HG02981 (cell line): ENCODE measurements around the gene PDE4B.
A peak's percentile ranks its signal among the peaks of the same experiment; 100 is the strongest.

Experiments used
- ATAC-seq: cut with Tn5 transposase; IDR thresholded peaks from one replicate; pipeline ENCODE4 v1.9.1; 2021; ENCODE audit warnings: mild to moderate bottlenecking, moderate library complexity; ENCODE audit not compliant: unreplicated experiment

PDE4B gene

DNA sequence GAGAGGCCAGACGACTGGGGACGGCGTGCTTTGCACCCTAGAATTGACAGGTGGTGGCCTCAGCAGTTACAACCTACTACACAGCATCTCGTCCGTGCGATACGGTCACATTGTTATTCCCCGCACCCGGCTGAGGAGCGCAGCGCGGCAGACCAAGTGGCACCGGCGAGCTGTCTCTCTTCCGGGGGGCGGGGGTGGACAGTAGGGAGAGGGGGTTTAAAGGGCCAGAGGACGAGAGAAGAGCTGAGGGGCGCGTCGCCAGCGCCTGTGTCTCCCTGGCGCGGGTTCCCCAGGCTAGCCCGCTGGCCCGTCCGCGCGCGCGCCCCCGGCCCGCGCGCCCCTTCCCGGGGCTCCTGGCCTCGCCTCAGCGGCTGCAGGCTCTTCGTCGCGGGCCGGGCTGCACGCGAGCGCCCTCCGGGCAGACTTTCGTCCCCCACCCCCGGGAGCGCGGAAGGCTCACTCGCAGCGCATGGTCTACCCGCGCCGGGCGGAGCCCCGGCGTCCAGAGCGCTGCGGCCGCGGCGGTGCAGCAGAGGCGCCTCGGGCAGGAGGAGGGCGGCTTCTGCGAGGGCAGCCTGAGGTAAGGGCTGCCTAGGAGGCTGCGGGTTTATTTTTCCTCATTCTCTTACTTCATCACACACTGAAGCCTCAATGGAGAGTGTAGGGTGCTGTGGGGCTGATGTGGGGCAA, at the start of gene PDE4B:
TSS of gene PDE4B (plus strand) at position 227 of the 690 bp plus-strand sequence.
- ATAC-seq: no peak

DNA sequence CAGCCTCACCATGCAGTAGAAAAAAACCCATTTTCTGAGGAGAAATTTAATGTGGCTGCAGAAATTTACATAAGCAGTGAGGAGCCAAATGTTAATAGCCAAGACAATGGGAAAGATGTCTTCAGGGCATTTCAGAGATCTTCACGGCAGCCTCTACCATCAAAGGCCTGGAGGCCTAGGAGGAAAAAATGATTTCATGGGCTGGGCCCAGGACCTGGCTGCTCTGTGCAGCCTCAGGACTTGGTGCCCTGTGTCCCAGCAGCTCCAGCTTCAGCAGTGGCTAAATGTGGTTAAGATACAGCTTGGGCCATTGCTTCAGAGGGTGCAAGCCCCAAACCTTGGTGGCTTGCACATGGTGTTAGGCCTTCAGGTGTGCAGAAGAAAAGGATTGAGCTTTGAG, 48.0 kb upstream of the PDE4B start:
- ATAC-seq: no peak

DNA sequence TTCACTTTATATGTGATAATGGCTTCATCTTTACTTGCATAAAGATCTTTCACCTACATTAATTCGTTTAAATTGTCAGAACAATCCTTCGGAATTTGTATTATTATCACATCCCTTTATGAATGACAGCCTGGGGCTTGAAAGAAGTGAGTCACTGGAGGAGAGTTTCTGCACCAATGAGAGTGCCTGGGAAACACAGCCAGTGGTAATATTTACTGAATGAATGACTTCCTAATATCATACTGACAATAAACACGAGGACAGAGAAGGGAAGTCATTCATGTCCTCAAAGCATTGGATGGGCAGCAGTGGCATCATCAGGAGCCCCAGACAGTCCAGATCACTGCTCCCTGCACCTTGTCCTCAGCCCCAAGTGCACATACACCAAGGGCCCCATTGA, 40.7 kb upstream of the PDE4B start:
- no peak for ATAC-seq

DNA sequence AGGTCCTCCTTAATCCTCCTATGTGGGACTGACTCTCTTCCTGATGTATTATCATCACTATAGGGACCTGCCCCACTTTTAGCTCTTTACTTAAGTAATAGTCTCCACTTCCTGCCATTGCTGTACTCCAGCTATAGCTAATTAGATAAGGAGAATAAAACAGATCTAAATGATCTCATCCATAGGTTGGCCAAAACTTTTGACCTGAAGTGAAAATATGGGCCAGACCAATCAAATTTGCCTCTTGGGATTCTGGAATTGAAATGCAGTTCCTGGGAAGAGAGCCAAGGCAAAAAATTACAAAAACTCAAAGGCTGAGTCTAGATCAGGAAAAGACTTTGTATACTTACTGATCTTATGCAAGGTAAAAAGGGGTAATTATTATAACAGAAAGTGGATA, 36.1 kb upstream of the PDE4B start:
- no peak for ATAC-seq

DNA sequence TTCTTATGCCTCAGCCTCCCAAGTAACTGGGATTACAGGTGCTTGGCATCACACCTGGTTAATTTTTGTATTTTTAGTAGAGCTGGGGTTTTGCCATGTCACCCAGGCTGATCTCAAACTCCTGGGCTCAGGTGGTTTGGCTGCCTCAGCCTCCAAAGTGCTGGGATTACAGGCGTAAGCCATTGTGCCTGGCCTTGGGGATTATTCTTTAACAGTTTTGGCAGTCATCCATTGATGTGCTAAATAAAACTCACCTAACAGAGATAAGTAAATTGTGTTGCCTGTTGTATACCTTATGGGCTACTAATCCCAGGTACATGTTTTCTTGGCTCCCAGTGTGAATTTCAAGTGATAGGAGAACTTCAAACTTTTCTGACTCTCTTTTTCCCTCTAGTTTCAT, 35.2 kb upstream of the PDE4B start:
- no peak for ATAC-seq

DNA sequence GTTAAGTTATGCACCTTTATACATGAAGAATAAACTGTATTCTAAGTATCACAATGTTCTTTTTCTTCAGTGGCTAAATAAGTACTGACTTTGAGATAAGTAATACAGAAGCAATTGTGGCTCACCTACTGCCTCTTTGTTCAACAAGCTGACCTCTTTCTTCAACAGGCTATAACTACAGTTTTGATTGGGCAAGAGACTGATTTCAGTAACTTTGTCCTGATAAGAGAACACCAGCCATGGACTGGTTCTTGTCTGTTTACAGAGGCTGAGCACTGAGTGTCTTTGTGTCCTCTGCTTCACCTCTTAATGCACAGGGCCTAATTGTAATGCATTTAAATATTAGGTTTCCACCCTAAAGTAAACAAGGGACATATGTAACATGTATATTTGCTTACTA, 34.6 kb upstream of the PDE4B start:
- no peak for ATAC-seq

DNA sequence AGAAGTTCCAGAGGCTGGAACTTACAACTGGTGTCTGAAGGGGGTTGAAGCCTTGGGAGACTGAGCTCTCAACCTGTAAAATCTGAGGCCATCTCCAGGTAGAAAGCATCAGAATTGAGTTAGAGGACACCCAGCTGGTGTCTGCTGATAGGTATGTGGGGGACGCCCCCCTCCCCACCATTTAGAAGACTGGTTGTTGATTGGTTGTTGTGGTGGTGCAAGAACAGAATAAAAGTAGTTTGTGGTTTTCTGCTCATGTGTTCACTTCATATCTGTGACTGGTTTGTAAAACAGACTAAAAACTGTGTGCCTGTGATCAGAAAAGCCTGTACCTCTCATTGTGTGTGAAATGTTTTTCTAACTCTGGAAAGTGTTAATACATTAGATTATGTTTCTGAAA, 33.2 kb upstream of the PDE4B start:
- no peak for ATAC-seq

DNA sequence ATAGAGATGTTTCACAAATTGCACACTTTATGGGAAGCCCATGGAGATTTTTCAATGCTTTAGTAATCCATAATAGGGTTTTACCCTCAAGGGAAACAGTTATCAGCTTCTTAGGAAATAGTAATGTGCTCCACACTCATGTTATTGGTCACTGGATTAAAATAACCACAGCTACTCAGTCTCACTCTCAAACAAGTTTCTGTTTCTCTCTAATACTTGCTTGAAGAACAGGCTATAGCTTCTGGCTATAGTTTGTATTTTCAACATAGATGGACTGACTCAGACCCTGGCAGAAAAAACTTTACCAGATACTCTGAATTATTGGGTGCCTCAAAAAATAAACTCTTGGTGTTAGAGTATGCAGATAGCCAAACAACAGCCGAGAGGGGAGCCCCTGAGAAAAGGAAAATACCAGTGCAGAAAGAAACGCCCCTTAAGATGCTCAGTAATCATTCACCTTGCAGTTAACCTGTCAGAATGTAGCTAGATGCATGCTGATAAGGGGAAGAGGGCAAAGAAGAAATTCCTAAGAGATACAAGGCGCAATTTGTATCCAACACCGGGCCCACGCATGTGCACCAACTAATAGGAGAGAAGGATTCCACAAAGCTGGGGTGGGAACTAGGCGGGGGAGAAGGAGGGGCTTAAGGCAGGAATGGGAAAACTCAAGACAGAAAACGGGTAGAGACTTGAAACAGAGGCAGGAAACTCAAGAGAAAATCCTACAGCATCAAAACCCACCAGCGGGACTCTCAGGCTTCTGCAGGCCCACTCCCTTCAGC, 30.4 kb upstream of the PDE4B start:
- no peak for ATAC-seq

DNA sequence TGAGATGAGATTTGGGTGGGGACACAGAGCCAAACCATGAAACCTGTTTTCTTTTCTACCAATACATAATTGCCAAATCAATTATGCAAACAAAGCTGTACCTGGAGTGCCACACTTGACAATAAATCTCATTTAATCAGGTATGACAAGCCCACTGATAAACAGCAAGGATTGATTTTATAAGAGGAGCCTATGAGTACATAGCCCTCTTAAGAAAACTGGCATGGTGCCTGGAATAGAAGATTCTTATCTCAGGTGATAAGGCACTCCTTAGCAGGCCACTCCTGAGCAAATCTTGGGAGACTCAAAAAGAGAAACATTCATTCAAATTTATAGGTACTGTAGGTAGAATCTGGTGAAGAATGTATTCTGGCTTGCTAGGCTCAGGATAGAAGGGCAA, 28.6 kb upstream of the PDE4B start:
- ATAC-seq: no peak

DNA sequence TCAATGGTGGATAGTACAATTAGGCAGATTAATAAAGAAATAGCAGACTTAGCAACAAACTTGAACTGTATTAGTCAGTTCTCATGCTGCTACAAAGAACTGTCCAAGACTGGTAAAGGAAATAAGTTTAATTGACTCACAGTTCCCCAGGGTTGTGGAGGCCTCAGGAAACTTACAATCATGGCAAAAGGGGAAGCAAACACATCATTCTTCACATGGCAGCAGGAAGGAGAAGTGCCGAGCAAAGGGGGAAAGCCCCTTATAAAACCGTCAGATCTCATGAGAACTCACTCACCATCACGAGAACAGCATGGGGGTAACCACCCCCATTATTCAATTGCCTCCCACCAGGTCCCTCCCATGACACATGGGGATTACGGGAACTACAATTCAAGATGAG, 27.1 kb upstream of the PDE4B start:
- no peak for ATAC-seq

DNA sequence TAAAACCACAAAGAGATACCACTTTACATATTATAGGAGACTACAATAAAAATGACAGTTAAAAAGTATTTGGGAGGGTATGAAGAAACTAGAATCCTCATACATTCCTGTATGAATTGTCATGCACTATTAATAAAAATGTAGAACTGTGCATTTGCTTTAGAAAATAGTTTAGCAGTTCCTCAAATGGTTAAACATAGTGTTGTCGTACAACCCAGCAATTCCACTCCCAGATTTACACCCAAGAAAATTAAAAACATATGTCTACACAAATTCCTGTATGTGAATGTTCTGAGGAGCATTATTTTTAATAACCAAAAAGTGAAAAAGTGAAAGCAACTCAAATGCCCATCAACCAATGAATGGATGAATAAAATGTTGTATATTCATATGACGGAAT, 23.1 kb upstream of the PDE4B start:
- ATAC-seq: no peak

DNA sequence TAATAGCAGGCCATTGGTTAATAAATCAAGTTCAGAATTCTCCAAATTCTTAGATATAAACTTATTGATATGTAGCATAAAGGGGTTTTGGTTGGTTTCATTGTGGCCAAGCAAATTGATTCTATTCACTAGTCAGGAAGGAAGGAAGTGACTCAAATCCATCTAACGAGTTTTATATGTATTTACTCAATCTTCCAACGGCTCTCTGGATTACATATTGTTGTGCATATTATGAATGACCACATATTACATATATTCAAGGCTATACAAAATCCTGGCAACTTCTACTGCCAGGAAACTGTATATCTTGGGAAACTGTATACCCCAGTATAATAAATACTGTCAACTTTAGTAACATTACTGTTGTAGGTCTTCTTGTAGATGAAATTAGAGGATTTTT, 20.1 kb upstream of the PDE4B start:
- no peak for ATAC-seq

DNA sequence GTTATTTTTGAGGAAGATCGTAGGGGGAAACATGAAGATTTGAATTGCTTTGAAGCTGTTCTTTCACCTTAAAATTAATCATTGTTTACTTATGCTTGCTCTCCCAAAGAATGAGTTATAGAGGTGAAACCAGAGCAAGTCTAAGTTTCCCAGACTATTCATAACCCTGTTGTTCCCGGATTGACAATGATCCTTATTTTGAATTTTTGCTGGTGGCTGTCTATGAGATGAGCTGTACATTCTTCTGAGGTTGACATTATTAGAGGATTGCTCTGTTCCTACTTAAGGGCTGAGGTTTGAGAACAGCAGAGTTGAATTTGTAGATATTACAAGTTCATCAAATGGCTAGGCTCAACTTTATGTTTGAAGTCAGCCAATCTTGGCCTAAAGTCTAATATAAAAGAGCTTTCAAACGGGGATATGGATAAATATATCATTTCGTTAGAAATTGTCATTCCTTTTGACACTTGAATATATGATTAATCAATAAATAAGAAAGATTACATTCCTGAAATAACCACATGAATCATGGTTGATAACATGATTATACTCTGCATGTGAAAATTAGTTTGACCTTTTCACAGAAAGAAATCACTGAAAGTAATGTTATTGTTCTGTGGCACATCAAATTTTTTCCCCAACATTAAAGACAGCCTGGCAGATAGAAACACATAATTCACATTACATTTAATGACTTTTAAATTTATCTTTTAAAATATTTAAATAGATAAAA, 19.1 kb upstream of the PDE4B start:
- no peak for ATAC-seq

DNA sequence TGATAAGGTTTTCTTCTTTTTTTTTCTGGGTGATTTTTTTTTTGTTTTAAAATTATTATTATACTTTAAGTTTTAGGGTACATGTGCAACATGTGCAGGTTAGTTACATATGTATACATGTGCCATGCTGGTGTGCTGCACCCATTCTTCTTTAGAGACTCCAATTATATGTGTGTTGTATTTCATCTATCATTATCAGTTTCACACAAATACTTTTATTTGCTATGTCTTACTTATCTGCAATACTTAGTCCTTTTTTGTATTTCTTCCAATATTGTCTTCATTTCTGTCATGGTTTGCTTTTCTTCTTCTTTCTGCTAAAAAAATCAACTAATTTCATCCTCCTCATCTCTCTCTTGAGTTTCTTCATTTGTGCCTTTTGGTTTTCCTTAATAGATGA, 3.9 kb upstream of the PDE4B start:
- no peak for ATAC-seq

DNA sequence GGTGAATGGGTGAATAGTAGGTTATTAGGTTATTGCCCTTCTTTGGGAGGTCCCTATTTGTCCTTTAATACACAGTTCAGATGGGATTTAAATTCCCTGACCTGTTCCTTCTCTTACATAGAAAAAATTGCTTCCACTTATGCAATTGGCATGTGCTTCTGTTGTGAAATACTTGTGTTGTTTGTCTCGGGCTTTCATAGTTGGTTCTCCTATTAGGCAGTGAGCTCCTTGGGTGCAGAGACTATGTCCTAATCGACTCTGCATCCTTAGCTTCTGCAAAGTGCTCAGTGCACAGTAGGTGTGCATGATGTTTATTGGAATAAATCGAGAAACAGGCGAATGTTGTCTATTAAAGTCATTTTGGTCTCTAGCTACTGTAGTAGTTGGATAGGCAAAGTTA, 1.3 kb upstream of the PDE4B start:
- no peak for ATAC-seq

DNA sequence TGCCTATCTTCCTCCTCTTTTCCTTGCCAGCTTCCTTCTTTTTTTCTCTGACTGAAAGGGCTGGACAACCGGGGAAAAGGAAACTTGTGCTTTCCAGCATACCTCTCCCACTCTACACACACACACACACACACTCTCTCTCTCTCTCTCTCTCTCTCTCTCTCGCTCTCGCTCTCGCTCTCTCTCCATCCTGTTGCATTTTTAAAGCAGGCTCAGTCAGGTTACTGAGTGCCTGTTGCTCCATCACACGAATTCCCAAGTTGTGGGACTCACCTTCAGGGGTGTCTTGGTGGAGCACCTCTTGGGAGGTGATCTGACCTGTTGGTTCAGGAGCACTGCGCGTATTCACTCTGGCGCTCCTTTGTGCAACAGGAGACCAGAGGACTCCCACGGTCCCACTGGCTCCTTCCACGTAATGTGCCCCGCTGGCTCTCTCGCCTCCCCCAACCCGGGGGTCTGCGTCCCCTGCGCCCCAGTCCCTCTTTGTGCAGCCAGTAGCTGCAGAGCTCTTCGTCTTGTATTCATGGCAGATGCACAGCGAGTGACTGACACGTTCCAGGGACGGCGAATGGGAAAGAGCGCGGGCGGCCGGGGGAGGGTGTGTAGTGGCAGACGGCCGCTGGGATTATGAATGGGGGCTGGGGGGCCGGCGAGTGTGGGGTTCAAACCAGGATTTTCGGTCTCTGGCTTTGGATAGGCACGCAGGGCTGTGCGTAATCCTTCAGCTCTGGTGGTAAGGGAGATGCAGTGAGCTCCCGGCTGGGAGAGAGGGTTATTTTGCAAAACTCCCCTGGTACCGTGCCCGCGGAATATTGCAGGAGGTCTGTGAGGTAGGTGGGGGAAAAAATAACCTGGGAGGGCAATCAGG, 660 bp upstream of the PDE4B start:
- no peak for ATAC-seq

DNA sequence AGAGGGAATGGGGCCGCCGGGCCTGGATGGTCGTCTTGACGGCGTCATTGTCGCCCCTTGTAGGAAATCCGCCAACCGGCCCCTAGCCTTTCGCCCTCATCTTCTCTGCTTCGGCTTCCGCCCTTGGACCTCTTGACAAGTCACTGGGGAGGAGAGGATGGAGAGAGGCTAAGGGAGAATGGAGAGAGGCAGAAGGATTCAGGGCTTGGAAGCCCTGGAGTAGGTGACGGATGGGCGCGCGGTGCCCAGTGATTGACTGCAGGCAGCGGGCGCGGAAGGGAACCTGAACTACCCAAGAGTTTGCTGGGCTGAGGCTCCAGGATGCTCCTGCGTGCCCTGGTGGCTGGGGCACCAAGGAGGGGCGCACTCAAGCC, 651 bp downstream of the PDE4B start:
- no peak for ATAC-seq

DNA sequence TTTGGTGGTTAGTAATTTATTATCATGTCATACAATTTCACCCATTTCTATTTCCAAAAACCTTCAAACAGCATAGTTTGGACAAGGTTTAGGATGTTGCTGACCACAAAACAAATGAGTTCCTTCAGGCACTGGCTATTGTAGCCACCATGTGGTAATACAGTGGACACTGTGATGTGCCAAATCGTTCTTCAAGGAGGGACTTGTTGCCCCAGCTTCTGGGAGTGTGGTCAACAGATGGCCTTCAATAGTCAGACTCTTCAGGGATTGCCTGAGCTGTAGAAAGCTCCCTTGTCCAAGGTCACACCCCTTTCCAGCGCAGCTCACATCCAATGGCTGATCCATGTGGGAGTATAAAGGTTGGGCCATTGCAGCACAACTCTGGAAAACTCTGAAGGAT, 2.6 kb downstream of the PDE4B start:
- no peak for ATAC-seq

DNA sequence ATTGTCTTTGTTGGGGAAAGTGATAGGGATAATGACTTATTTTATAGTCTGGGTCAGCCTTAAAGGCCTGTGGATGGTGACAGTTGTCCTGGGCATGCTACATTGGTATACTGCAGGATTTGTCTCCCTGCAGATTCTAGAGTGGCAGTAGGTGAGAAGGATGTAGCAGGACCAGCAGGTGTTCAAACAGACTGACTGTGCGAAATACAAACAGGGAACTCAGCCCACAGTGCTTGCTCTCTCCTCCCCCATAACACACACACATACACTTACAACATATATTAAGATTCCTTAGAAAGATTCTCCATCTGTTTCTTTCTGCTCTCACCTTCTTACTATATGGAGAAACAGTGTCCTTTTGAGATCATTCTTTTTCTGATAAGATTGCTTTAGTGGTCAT, 6.9 kb downstream of the PDE4B start:
- ATAC-seq: no peak

DNA sequence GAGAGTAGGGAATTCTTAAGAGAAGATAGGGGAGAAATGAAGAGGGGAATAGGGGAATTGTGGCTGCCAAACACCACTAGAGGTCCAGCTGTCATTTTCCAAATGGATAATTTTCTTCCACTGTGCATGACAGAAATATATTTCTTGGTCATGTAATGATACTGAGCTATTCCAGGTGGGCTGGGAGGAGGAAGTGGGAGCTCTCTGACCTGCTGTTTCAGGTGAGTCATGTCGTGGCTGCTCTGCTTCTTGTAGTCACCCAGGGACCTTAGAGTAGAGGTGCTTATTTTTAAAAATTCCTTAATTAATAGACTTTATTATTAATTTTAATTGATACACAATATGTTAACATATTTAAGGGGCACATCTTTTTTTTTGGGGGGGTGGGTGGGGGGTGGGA, 11.9 kb downstream of the PDE4B start:
- no peak for ATAC-seq

DNA sequence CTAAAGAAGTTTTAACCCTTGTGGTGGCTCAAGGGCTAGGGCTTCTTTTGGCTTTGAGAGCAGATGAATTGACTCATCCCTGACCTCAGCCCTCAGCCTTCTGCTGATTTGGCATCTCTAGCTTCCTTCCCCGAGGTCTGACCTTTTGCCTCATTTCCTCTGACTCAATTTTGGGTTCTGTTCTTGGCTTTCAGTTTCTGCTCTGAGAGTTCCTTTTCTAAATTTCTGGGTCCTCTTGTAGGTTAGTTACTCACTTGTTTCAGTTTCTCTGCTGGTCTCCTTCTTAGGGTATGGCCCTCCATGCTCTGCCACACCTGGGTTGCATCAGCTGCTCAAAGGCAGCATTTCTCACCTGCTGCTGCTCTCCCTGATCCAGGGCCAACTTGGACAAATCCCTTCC, 19.4 kb downstream of the PDE4B start:
- peak; percentile 99 for ATAC-seq
